ENCODE data around the gene C1QTNF2. TPM values are rescaled to one million over a fixed set of nuclear protein-coding genes. Genes with fewer than 3 reads are reported as not detected.

The C1QTNF2 gene, protein sequence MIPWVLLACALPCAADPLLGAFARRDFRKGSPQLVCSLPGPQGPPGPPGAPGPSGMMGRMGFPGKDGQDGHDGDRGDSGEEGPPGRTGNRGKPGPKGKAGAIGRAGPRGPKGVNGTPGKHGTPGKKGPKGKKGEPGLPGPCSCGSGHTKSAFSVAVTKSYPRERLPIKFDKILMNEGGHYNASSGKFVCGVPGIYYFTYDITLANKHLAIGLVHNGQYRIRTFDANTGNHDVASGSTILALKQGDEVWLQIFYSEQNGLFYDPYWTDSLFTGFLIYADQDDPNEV
- 1.3 TPM for total RNA-seq
- long read RNA-seq, partial matches to known transcripts: 0 of 3 reads
- long read RNA-seq, other reads (novel, unspliced or antisense): 1 of 3 reads

DNA sequence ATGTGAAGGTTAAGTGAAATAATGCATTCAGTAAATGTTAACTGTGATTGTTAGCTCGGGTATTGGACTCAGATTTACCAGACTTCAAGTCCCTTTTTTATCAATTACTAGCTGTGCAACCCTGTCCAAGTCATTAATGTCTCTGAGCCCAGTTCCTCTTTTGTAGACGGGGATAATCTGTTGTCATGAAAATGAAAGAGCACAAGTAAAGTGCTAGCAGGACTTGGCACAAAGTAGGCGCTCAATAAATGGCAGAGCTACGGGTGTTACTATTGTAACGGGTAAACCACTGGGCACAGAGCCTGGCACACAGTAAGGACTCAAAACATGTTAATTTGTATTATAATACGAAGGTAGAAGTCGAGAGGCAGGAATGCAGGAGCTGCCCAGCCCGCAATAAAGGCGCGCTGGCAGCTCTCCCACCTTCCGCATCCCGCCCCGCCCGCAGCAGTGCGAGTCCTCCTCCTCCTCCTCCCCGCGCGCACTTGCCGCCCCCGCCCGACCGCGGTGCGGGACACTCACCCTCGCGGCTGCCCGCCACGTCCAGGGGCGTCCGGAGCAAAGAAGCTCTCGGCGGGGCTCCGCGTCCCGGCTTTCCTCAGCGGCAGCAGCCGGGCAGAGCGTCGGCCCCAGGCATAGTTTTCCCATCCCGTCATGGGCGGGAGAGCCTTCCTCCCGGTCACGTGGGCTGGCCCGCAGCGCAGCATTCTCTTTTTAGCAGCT, at the start of gene C1QTNF2:
TSS of gene C1QTNF2 (minus strand) at position 637 of the 723 bp plus-strand sequence. CDS start 15,615 bp downstream, outside the sequence.
- intact Hi-C loops (cut with DNase I): no loop called here
- no peak for DNase-seq (ENCODE audit: low spot score)

- DNase-seq (ENCODE audit: low spot score): no peak
- intact Hi-C loops (cut with DNase I): no loop called here
These were observed 49.8 kb upstream of the C1QTNF2 start for GRCh38 chr5:160420331-160420610.

DNA sequence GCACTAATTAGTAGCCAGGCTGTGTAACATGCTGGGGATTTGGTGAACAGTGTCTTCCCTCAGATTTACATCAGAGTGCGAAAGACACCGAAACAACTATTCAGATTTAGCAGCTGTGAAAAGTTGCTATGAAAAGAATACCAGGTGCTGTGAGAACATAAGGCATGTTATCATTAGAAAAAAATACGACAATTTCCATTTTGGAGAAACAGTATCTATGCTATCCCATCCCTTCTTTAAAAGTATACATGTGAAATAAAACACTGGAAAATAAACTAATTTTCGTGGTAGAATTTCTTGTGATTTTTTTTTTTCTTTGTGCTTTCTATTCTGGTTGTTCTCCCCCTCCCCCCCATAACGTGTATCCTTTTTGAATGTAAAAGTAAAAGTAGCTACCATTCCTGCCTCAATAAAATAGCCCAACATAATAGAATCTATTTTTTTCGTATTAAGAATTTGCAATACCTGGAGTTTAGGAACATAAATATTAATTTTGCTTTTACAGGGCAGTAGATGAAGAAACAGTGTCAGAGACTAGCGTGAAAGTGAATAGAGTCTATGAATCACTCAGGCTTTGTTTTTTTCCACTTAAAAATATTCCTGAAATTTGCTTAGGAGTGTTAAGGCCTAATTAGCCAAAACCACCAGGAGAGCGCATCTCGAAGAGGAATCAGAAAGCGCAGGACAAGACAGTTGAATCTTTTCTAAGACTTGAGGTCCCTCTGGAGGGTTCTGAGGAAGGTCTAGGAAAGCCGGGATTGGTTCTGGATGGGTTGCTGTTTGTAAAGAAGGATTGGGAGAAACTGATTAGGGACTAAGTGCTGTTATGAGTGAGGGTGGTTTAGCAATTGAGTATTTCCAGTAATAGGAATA, 49.3 kb upstream of the C1QTNF2 start:
- intact Hi-C loops (cut with DNase I): no loop called here
- DNase-seq (ENCODE audit: low spot score): no peak

- peak; percentile 96 for DNase-seq (ENCODE audit: low spot score)
- intact Hi-C loops (cut with DNase I): no loop called here
These were observed 48.4 kb upstream of the C1QTNF2 start, which contains the start of gene SLU7 for GRCh38 chr5:160418561-160419457. Gene SLU7 (minus strand): TSS chr5:160419081. CDS start chr5:160415294, 3,787 bp downstream.

DNA sequence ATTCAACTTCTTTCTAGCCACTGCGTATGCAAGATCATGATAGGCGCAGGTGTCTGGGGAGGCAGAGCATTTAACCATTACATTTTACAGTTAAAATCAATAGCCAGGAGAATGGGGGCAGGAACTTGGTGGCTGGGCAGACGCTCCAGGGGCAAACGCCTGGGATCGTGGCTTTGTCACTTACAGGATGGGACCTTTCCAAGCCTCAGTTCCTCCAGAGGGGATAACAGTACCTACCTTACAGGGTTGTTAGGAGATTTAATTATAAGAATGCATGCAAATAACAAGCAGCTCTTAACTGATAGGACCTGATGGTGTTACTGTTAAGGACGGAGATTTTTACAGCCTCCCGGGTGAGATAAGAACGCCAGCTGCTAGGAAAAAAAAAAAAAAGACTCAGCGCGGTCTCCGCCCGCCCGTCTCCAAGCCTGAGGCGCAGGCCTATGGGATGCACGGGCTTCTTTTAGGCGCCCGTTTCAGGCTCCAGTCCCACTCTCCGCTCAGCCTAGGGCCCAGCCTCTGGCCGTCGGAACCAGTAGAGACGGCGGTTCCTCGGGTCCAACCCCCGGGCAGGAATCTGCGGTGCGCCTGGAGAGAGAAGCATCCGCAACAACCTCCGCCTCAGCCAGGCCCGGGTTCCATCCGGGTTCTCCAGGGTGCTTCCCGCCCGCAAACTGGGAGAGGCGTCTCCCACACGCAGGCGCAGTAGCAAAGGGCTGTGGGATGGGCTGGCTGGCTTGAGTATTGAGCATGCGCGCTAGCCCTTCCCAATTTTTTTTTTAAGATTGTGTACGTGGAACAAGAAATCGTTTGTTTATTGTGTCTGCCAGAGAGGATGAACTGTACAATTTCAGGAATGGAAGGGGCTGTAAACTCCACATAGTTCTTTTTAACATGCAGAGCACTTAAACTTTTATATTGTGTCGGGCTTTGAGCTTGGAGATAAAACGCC, 29.3 kb upstream of the C1QTNF2 start, which contains the start of gene FAM200C:
TSS of gene FAM200C (minus strand) at position 653 of the 952 bp plus-strand sequence. CDS start 4,564 bp downstream, outside the sequence.
- intact Hi-C loops (cut with DNase I): loop anchor here (5.0 kb wide), 1 partner anchor 377 kb away; no protein-coding TSS in a partner anchor
- DNase-seq (ENCODE audit: low spot score): peak; percentile 96

DNA sequence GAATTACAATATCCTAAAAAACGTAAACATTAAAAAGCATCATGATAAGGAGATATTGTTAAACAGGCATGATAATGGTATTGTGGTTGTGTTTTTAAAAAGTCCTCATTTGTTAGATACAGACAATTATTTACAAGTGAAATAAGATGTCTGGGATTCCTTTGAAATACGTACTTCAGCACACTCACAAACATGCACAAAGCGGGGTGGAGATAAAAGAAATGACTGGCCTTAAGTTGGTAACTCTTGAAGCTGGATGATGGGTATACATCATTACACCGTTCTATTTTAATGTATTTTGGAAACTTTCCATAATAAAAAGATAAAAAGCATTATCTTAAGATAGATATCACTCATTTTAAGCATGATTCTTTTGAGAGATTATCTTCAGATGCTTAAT, 28.4 kb upstream of the C1QTNF2 start:
- intact Hi-C loops (cut with DNase I): loop anchor here (5.0 kb wide), 1 partner anchor 377 kb away; no protein-coding TSS in a partner anchor
- no peak for DNase-seq (ENCODE audit: low spot score)

- intact Hi-C loops (cut with DNase I): loop anchor here (5.0 kb wide), 1 partner anchor 375 kb away; no protein-coding TSS in a partner anchor
- no peak for DNase-seq (ENCODE audit: low spot score)
These were observed 27.1 kb upstream of the C1QTNF2 start for GRCh38 chr5:160397492-160397891.

- intact Hi-C loops (cut with DNase I): loop anchor here (5.0 kb wide), 1 partner anchor 373 kb away; no protein-coding TSS in a partner anchor
These were observed 24.7 kb upstream of the C1QTNF2 start for GRCh38 chr5:160395111-160395510.

DNA sequence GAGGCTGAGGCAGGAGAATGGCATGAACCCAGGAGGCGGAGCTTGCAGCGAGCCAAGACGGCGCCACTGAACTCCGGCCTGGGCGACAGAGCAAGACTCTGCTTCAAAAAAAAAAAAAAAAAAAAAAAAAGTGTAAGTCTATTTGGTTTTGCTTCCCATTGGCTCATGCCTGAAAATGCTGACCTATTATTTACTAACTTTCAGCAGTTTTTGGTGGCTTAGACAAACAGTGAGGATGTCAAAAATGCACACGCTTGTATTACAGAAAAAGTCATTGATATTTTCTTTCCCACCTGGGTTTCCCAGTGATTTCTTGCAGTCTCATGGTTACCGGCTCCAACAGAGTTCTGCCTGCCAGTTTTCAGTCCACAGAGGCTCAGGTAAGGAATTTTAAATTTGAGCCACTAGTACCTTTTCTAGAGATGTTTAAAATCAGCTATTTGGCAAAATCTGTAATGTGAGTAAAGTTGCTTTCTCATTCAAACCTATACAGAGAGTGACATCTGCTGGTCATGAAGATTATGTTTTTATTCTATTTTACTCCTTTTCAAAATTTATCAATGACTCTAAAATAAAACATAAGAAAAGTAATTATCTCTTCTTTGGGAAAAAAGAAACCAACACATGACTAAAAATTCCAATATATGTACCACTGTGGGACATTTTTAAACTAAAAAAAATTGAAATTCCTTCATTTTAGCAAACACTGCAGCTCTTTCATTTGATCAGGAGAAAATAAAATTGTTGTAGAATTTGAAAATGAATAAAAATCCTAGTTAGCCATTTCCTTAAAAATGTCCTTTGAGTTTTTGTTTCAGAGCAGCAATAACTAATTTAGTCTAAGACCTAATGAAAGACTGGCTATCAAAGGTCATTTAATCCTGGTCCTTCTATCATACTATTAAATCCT, 20.6 kb upstream of the C1QTNF2 start:
- DNase-seq (ENCODE audit: low spot score): no peak
- intact Hi-C loops (cut with DNase I): no loop called here

More at GRCh38 chr5:160395111-160395510, 24.7 kb upstream of the C1QTNF2 start:
- no peak for DNase-seq (ENCODE audit: low spot score)

GRCh38 chr5:160387445-160387844, 17.0 kb upstream of the C1QTNF2 start:
- DNase-seq (ENCODE audit: low spot score): no peak

DNA sequence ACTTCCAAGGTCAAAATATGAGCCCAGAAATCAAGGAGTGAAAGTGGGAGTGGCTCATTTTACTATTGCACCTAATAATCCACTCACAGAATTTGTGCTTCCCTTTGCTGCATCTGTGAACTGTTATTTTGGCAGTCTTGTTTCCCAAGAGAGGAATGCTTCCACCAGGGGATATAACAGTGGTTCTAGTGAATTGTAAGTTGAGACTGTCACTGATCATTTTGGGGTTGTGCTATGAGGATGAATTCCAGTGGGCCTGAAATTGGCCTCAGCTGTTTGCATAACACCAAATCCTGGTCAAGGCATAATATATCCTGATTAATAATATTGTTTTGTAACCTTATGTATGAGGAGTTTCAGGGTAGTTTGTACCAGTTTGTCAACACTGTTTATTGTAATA, 15.1 kb upstream of the C1QTNF2 start:
- intact Hi-C loops (cut with DNase I): no loop called here
- no peak for DNase-seq (ENCODE audit: low spot score)

More at GRCh38 chr5:160387445-160387844, 17.0 kb upstream of the C1QTNF2 start:
- intact Hi-C loops (cut with DNase I): no loop called here

DNA sequence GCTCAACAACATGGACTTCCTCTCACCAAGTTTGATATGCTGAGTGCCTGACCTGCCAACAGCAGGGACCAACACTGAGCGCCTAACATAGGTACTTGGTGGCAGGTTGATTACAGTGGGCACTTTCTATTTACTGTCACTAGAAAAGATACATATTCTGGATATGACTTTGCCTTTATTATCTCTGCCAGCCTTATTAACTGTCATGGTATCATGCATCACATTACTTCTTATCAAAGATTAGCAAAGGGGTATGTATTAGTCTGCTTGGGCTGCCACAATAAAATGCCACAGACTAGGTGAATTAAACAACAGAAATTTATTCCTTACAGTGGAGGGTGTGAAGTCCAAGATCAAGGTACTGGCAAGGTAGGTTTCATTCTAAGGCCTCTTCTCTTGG, 14.3 kb upstream of the C1QTNF2 start:
- intact Hi-C loops (cut with DNase I): no loop called here
- DNase-seq (ENCODE audit: low spot score): no peak

GRCh38 chr5:160382346-160382745, 11.9 kb upstream of the C1QTNF2 start:
- intact Hi-C loops (cut with DNase I): no loop called here
- DNase-seq (ENCODE audit: low spot score): no peak

DNA sequence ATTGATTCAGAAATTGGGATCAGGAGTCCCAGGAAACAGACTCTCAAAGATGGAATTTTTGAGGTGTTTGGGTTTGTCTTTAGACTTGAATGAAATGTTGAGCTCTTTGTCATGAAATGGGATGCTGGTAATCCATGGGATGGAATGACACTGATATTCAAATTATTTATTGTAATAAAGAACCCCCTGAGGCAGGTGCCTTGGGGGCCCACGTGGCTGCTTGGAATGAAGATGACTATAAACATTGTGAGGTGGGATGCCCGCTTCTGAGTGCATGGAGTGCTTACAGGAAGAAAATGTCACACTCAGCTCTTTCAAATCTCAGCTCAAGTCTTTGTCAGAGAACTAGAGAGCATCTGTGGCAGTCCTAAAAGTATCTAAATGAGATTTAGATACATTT, 9.6 kb upstream of the C1QTNF2 start:
- DNase-seq (ENCODE audit: low spot score): no peak
- intact Hi-C loops (cut with DNase I): no loop called here

- no peak for DNase-seq (ENCODE audit: low spot score)
- intact Hi-C loops (cut with DNase I): no loop called here
These were observed 9.1 kb upstream of the C1QTNF2 start for GRCh38 chr5:160379511-160379910.

DNA sequence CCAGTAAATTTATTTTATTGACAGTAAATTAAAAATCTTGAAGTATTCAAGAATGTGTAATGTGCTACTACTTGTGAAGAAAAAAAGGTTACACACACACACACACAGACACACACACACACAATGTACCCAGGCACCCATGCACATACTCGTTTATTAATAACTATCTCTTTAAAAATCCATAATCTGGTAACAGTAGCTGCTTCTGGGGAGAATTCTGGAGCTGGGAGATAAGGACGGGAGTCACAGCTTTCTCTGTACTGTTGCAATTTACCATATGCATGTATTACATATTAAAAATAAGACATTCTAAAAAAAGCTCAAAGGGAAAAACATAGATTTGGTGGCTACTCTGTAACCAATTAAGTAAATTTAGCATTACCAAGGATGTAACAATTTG, 7.9 kb upstream of the C1QTNF2 start:
- DNase-seq (ENCODE audit: low spot score): no peak
- intact Hi-C loops (cut with DNase I): no loop called here

GRCh38 chr5:160377651-160378050, 7.2 kb upstream of the C1QTNF2 start:
- intact Hi-C loops (cut with DNase I): no loop called here
- DNase-seq (ENCODE audit: low spot score): no peak
